Mucosa of gallbladder (tissue), 1 donor: Measurements from ENCODE around the gene NFIX. TPM values are rescaled to one million over a fixed set of nuclear protein-coding genes. Genes with fewer than 3 reads are reported as not detected.

Experiments used
- DNase-seq: peaks from one replicate; pipeline ENCODE4 v3.0.0-alpha.2; 2020; ENCODE audit warnings: low spot score
- total RNA-seq: library from RNA; stranded (reverse); gene quantifications from one replicate; pipeline ENCODE4 v1.2.1, GENCODE V29; 2021
- donor health status: DM: no; HTN: no; CAD: no.

NFIX gene
- total RNA-seq, 1 donor from 2014 or later = 135 TPM

DNA sequence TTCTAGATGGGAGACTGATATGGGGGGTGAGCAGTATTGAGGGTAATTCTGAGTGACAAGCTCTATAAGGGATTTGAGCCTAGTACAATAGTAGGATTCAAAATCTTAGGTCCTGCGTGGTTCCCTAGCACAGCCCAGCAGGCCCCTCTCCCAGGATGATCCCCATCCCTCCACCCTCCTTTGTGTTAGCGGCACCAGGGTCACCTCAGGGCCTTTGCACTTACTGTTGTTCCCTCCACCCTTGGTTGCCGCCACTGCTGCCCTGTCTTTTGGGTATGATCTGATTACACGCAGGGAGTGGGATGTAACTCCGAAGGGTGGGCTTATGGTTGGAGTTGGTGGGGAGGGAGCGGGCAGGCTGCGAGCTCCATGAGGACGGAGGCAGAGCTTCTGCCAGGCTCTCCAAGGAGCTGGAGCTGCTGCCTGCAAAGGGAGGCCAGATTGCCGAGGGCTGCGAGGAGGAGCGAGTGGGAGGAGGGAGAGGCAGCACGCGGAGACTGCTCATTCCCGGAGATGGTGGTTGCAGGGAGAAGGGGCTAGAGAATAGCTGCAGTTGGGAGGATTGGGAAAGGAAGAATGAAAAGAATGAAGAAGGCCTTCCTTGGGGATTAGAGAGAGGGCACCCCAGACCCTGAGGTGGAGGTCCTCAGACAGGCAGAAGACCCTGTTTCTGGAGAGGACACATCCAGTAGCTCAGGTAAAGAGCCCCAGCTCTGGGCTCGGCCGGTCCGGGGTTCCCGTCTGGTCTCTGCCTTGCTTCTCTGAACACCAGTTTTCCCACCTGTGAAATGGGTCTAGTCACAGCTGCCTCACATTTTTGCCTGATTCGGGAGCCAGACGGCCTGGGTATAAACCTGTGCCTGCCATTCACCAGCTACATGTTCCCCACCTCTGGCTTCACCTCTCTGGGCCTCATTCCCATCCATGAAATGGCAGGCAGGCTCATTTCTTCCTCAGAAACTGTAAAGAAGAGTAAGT, 128.0 kb downstream of the NFIX start:
- no peak for DNase-seq

DNA sequence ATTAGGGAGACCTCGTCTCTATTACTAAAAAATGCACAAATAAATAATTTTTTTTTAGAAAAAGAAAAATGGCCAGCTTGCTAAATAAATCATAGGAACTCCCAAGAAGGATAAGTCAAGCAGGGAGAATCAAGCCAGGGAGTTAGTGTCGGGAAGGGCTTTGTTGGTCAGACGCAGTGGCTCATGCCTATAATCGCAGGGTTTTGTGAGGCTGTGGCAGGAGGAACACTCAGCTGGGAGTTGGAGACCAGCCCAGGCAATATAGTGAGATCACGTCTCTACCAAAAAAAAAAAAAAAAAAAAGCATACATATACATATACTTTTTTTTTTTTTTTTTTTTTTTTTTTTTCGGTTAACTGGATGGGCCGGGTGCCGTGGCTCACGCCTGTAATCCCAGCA, 131.8 kb downstream of the NFIX start:
- DNase-seq = no peak

DNA sequence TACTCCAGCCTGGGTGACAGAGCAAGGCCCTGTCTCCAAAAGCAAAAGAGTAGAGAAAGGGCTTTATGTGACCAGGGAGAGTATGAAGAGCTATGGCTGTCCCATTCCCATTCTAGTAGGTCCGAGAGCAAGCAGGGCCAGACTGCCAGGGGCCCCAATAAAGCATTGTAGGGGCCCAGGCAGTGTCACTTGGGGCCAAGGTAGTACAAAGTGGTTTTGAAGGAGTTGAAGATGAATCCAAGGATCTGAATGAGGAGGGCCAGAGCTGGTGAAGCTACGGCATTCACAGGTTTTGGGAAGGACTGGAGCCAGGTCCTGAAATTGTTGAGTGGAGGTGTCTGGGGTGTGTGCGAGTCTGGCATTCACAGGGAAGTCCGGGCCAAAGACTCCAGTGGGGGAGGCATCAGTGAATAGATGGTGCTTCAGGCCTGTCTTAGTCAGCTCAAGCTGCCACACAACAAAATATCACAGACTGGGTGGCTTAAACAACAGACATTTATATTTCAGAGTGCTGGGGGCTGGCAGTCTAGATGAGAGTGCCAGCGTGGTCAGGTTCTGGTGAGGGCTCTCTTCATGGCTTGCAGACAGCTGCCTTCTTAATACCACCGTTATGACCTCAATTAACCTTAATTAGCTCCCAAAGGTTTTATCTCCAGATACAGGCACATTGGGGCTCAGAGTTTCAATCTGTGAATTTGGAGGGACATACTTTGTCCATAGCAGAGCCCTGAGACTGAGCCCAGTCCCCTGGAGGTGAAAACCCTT, 132.7 kb downstream of the NFIX start:
- DNase-seq = no peak

DNA sequence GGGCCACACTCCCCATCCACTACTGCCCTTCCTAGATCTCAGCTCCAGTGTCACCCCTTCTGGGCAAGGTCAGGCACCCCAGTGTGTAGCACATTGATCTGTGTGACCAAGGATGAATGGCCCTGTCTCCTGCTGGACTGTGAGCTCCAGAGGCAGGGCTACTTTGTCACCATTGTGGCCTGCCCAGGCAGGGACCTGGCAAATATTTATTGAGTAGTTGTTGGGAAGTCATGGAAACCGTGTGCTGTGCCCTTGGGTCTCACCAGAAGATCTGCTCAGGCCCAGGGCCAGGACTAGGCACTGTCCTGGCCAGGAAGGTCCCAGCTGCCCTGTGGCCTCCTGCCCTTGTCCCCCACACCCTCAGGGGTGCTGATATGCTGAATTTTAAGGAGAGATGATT, 133.3 kb downstream of the NFIX start:
- no peak for DNase-seq

DNA sequence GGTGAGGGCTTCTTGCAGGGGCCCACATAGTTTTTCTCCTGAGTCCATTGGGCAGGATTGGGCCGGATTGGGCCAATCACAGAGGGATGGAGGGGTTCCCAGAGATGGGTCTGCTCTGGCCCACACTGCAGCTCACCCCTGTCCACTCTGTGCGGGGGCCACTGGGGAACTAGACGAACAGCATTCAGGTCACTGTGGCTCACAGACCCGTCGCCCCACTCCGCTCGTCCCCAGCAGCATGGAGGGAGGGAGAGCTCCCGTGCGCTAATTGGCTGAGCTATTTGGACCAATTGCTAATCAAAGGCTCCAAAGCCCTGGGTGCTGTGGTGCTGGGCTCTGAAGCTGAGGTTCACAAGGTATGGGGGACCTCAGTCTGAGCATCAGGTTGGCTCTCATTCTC, 134.1 kb downstream of the NFIX start:
- no peak for DNase-seq

DNA sequence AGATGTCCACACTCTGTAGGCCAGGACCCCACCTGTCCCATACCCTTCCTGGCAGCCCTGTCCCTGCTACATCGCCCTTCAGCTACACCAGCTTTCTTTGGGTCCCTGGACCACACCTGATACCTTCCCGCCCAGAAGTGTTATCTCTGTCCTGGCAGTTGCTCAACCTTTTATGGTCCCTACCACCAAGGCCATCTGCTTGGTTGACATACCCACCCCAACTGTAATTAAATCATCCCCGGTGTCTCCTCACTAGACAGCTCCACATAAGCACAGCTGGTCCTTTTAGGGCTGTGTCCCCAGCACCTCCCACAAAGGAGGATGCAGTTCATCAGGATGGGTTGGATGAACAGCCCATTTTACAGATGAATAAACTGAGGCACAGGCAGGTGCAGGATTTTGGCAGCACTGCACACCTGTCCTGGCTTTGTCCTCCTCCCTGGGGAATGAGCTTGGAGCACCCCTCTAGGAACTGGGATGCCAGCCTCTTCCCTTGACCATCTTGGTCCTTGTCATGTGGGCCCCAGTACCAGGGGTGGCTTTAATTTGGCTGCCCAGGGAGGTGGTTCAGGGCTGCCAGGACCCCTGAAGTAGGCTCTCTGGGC, 135.7 kb downstream of the NFIX start:
- DNase-seq = no peak

DNA sequence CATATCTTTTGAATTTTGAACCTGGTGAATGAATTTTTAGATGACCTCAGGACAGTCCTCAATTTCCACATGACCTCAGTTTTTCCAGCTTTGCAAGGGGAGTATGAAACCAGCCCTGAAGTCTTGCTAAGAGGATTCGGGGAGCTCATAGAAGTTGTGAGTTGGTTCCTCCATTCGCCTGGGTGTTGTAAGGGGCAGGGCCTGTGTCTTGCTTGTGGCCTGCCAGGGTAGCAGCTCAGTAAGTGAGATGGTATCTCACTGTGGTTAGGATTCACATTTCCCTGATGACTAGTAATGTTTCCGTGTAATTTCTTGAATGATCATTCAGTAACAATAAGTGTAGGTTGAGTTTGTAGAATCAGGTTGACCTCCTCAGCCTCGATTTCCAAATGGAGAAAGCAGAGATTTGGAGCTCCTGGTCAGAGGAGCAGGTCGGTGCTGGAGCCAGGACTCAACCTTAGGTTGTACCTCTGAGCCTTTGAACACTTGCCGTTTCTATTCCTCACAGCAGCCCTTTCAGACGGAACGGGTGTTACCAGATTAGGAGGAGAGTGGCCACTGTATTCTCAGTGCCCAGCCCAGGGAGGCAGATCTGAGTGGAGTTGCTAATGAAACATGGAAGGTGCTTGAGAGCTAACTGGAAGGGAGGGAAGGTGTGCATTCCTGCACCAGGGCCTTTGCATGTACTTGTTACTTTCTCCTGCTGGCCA, 137.4 kb downstream of the NFIX start:
- DNase-seq = no peak

DNA sequence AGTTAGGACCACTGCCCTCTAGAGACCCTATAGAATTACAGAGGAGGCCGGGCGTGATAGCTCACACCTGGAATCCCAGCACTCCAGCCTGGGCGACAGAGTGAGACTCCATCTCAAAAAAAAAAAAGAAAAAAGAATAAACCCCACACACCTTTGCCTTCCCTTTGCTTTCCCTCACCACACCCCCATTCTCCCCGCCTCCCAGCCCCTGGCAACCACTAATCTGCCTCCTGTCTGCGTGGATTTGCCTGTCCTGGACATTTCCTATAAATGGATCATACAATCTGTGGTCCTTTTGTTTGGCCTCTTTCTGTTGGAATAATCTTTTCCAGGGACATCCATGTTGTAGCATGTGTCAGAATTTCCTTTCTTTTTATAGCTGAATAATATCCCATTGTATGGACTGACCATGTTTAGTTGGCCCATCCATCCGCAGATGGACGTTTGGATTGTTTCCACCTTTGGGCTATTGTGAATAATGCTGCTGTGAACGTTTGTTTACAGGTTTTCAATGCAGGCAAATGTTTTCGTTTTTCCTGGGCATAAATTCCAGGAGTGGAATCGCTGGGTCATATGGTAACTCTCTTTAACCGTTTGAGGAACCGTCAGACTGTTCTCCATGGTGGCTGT, 138.1 kb downstream of the NFIX start:
- no peak for DNase-seq

DNA sequence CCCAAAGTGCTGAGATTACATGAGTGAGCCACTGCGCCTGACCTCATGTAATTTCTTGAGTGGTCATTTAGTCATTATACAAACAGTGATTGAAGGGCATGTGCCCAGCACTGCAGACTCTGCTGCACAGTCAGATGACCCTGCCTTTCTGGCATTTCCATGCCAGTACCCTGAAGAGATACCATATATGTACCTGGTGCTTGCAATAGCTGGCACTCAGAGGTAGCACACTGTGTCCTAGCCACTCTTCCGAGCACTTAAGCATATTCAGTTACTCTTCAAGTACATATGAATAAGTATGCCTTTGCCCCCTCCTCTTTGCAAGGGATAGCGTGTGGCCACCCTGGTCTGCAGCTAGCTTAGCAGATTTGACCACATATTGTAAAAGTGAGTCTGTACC, 139.4 kb downstream of the NFIX start:
- no peak for DNase-seq

DNA sequence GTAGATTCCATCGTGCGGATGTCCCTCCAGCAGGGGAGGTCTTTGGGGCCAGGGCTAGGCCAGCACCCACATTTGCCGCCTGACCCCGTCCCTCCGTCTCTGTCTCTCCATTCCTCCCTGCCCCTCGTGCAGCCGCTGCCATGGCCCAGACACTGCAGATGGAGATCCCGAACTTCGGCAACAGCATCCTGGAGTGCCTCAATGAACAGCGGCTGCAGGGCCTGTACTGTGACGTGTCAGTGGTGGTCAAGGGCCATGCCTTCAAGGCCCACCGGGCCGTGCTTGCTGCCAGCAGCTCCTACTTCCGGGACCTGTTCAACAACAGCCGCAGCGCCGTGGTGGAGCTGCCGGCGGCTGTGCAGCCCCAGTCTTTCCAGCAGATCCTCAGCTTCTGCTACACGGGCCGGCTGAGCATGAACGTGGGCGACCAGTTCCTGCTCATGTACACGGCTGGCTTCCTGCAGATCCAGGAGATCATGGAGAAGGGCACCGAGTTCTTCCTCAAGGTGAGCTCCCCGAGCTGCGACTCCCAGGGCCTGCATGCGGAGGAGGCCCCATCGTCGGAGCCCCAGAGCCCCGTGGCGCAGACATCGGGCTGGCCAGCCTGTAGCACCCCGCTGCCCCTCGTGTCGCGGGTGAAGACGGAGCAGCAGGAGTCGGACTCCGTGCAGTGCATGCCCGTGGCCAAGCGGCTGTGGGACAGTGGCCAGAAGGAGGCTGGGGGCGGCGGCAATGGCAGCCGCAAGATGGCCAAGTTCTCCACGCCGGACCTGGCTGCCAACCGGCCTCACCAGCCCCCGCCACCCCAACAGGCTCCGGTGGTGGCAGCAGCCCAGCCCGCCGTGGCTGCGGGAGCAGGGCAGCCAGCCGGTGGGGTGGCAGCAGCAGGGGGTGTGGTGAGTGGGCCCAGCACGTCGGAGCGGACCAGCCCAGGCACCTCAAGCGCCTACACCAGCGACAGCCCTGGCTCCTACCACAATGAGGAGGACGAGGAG, 140.1 kb downstream of the NFIX start:
- DNase-seq = no peak

DNA sequence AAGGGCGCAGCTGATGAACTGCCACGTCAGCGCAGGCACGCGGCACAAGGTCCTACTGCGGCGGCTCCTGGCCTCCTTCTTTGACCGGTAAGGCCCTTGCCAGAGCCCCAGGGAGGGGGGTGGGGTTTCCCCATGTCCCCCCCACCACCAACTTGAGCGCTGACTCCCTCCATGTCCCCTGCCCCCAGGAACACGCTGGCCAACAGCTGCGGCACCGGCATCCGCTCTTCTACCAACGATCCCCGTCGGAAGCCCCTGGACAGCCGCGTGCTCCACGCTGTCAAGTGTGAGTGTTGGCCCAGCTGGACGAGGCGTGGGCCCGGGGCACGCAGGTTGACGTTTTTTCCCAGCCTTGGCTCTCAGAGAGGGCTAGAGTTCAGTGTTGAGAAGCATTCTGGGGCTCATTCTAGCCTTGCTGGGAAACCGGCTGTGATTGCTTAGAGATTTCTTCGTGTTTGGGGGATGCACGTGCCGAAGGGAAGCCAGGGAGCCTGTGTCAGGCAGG, 142.1 kb downstream of the NFIX start:
- DNase-seq = no peak

DNA sequence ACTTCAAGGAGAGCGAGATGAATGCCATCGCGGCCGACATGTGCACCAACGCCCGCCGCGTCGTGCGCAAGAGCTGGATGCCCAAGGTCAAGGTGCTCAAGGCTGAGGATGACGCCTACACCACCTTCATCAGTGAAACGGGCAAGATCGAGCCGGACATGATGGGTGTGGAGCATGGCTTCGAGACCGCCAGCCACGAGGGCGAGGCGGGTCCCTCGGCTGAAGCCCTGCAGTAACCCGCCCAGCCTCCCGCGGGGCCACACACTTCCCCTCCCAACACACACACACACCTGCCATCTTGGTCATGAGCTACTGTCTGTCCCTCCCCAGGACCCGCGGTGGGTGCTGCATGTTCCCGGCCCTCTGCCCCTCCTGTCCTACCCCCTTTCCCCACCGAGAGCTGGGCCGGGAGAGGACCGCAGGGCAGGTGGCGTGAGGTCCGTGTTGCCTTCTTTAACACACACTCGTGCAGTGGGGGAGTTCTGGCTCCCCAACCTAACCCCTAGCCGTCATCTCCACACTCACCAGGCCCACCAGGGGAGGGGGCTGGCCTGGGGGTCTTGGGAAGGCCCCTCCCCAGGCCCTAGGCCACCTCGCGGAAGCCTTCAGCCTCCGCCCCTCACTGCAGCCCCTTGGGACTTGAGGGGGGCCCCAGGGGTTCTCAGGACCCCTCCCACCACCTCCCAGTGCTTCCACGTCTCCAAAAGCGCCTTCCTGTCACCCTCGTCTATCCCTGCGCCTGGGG, 143.1 kb downstream of the NFIX start:
- DNase-seq = no peak

DNA sequence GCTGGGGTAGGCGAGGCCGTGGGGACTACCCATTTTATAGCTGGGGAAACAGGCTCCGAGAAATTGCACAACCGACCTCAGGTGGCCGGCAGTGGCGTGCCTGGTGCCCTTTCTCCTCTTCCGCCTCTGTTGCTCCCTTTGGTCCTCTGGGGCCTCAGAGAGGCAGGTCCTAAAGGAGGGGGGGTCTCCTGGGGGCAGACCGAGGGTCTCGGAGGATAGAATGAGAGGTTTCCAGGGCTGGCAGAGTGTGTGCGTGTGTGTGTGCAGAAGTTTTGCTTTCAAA, 143.6 kb downstream of the NFIX start:
- DNase-seq = no peak

DNA sequence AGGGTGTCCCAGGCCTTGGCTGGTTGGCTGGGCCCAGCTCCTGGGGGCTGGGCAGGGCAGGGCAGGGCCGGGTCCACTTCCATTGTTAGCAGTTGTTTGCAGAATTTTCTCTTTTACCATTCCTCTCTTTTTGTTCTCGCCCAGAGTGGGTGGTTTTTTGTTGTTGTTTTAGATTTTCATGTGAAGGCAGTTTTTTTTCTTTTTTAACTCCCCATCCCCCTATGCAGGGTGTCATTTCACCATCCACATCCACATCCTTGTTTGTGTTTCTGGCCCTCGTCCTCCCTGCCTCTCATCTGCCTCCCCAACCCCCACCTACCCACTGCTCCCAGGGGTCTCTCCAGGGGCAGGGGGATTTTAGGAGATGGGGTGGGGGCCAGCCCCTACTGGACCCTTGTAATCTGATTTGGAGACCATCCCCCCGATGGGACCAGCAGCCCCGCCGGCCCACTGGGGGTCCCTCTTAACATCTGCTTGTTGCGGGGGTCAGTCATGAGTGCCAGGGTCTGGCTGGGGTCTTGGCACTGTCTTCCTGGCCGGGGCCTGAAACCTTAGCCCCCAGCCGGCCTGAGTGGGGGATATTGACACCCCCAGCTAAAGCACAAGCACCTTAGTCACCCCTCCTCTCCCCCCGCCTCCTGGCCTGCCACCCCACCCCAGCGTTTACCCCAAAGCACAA, 144.5 kb downstream of the NFIX start:
- DNase-seq = no peak

DNA sequence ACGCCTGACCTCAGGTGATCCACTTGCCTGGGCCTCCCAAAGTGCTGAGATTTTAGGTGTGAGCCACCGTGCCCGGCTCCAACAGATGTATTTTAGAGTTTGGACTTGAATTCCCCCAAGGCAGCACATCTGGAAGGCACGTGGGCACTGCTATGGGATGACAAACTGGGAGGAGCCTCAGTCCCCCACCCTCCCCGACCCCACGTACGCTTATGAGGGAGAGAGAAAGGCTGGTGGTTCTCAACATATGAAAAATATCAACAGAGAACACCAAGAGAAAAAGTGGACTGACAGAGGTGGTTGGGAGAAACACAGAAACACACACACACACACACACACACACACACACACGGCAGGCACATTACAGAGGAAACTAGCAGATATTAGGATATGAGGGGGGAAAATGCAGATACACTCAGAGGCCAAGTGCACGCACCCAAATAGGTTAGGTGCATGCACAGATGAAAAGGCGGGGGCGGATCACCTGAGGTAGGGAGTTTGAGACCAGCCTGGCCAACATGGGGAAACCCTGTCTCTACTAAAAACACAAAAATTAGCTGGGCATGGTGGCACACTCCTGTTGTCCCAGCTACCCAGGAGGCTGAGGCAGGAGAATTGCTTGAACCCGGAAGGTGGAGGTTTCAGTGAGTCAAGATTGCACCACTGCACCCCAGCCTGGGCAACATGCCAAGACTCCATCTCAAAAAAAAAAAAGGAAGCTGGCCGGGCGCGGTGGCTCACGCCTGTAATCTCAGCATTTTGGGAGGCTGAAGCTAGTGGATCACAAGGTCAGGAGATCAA, 151.7 kb downstream of the NFIX start:
- DNase-seq = no peak
